Activated CD4-positive, alpha-beta T cell treated with anti-CD3 and anti-CD28 coated beads, Interleukin-10, Interleukin-2, amounts not matched to agents 100 ng/mL and 50 ng/mL, durations not matched to agents 16 hours and 8 hours (primary cell): ENCODE data around the gene OGFR.

Source experiments
- DNase-seq: peaks from one replicate; pipeline ENCODE4 v3.0.0-alpha.2; 2020

OGFR gene, protein sequence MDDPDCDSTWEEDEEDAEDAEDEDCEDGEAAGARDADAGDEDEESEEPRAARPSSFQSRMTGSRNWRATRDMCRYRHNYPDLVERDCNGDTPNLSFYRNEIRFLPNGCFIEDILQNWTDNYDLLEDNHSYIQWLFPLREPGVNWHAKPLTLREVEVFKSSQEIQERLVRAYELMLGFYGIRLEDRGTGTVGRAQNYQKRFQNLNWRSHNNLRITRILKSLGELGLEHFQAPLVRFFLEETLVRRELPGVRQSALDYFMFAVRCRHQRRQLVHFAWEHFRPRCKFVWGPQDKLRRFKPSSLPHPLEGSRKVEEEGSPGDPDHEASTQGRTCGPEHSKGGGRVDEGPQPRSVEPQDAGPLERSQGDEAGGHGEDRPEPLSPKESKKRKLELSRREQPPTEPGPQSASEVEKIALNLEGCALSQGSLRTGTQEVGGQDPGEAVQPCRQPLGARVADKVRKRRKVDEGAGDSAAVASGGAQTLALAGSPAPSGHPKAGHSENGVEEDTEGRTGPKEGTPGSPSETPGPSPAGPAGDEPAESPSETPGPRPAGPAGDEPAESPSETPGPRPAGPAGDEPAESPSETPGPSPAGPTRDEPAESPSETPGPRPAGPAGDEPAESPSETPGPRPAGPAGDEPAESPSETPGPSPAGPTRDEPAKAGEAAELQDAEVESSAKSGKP

GRCh38 chr20:62804627-62805154, at the start of gene OGFR:
OGFR (plus strand) TSS chr20:62804835; CDS start chr20:62804860, 25 bp downstream.
- peak; percentile 75 for DNase-seq

- DNase-seq, result no peak
Observed at GRCh38 chr20:62754991-62755356, 49.7 kb upstream of the OGFR start.

DNA sequence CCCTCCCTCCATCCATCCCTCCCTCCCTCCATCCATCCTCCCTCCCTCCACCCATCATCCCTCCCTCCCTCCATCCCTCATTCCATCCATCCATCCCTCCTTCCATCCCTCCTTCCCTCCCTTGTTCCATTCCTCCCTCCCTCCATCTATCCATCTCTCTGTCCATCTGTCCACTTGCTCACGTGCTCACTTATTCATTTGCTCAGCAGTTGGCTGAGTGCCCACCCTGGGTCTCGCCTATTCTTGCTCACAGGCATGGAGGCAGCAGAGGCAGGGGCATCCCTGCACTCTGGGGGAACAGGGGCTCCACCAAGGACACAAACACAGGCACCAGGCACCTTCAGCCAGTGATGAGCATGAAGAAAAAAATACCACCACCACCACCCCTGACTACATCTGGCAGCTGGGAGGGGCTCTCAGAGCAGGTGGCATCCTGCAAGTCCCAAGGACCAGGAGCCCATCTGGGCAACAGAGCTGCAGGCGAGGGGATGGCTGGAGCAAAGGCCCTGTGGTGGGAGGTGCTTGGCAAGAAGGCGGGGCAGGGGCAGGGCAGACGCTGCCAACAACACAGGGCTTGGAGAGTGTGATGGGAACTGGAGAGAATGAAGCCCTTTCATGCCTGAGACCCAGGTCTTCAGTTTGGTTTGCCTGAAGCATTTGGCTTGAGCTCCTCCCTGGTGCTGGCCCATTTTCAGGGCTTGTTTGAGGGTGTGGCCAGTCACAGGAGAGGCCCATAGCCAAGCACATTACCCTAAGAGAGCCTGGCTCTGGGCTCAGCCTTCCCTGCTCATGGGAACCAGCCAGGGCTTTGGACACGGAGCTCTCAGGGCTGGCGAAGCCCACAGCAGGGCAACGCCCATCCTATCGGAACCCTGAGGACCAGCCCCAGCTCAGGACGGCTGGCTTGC, 48.6 kb upstream of the OGFR start:
- DNase-seq, result no peak

DNA sequence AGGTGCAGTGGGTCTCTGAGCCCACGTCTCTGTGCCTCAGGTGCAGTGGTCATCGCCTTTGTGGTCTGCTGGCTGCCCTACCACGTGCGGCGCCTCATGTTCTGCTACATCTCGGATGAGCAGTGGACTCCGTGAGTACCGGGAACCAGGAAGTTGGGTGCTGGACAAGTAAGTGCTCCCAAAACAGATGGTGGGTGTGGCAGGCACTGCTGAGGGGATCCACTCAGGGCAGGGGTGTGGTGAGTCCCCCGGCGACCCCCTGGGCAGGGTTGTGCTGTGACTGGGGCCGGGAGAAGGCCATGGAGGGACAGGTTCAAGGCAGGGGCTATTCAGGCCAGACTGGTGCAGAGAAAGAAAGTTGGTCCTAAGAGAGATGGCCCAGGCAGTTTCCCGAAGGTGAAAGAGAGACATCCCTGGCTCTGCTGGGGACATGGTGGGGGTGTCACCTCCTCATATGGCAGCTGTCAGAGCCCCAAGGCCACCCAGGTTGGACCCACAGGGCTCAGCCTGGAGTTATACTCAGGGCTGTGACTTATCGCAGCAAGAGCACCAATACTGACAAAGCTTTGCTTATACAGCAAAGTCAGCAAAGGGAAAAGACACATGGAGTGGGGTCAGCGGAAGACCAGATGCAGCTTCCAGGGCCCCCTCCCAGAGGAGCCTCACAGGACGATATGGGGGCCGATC, 46.3 kb upstream of the OGFR start:
- DNase-seq, result no peak

DNA sequence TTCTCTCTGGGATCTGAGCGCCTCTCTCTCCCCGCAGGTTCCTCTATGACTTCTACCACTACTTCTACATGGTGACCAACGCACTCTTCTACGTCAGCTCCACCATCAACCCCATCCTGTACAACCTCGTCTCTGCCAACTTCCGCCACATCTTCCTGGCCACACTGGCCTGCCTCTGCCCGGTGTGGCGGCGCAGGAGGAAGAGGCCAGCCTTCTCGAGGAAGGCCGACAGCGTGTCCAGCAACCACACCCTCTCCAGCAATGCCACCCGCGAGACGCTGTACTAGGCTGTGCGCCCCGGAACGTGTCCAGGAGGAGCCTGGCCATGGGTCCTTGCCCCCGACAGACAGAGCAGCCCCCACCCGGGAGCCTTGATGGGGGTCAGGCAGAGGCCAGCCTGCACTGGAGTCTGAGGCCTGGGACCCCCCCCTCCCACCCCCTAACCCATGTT, 44.6 kb upstream of the OGFR start:
- DNase-seq, result no peak

DNA sequence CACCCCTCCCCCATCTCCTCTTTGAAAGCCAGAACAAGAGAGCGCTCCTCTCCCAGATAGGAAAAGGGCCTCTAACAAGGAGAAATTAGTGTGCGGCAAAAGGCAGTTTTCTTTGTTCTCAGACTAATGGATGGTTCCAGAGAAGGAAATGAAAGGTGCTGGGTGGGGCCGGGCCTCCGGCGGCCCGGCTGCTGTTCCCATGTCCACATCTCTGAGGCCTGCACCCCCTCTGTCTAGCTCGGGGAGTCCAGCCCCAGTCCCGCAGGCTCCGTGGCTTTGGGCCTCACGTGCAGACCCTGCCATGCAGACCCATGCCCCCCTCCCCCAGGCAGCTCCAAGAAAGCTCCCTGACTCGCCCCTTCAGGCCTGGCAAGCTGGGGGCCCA, 44.2 kb upstream of the OGFR start:
- DNase-seq, result no peak

DNA sequence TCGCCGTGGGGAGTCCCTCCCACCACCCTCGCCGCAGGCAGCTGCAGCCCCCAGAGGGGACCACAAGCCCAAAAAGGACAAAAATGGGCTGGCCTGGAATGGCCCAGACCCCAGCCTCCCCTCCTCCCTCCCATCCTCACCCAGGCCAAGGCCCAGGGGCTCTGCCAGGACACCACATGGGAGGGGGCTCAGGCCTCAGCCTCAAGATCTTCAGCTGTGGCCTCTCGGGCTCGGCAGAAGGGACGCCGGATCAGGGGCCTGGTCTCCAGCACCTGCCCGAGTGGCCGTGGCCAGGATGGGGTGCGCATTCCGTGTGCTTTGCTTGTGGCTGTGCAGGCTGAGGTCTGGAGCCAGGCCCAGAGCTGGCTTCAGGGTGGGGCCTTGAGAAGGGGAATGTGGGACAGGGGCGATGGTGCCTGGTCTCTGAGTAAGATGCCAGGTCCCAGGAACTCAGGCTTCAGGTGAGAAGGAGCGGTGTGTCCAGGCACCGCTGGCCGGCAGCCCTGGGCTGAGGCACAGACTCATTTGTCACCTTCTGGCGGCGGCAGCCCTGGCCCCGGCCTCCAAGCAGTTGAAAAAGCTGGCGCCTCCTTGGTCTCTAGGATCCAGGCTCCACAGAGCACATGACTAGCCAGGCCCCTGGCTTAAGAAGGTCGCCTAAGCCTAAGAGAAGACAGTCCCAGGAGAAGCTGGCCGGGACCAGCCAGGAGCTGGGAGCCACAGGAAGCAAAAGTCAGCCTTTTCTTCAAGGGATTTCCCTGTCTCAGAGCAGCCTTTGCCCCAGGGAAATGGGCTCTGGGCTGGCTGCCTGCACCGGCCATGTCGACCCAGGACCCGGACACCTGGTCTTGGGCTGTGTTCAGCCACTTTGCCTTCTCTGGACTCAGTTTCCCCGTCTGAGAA, 43.5 kb upstream of the OGFR start:
- DNase-seq, result no peak

DNA sequence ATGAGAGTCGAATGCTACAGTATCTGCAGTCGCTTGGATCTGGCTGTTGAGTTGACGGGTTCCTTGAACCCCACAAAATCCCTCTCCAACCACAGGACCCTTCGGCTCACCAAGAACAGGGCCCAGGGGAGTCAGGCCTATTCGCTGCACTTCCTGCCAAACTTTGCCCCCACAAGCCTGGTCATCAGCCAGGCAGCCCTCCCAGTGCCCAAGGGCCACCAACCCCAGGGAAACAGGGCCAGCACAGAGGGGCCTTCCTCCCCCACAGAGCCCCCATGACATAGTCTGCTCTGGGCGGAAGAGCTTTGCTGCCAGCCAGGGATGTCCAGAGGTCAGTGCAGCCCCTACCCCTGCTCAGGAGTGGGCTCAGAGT, 42.9 kb upstream of the OGFR start:
- DNase-seq, result no peak

DNA sequence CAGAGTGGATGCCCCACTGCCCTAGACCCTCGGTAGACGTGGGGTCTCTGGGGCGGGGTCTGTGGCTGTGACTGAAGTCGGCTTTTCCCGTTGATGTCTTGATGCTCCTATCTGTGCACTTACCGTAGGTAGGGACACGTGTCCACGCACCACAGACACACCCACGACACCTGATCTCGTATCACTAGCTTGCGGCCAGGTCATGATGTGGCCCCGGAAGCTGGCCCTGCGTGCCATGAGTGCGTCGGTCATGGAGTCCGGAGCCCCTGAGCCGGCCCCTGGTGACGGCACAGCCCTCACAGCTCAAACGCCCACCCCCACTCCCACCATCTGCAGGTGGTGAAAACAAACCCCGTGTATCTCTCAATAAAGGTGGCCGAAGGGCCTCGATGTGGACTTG, 42.3 kb upstream of the OGFR start:
- DNase-seq, result no peak

DNA sequence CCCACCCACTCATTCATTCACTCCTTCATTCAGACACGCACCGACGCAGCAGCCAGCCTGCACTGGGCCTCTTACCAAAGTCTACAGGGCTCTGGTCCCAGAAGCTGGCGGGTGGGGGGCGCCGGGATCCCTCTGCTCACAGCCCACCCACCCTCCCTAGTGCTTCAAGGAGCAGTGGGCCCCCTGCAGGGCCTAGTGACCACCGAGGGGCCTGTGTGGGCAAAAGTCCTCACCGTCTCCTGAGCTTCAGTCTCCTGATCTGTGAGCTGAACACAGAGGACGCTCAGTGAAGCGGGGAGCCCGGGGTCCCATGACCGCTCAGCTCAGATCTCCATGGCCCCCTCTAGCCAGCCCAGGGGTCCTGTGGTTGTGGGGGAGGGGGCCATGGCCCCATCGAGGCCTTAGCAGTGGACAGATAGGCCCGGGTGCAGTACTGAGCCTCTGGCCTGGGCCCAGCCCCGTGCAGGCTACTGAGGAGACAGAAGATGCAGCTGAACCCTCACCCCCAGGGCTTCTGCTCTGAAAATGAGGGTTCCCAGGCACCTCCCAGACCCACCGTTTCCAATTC, 41.8 kb upstream of the OGFR start:
- DNase-seq, result no peak

- no peak for DNase-seq
Observed at GRCh38 chr20:62763404-62763803, 41.2 kb upstream of the OGFR start.

DNA sequence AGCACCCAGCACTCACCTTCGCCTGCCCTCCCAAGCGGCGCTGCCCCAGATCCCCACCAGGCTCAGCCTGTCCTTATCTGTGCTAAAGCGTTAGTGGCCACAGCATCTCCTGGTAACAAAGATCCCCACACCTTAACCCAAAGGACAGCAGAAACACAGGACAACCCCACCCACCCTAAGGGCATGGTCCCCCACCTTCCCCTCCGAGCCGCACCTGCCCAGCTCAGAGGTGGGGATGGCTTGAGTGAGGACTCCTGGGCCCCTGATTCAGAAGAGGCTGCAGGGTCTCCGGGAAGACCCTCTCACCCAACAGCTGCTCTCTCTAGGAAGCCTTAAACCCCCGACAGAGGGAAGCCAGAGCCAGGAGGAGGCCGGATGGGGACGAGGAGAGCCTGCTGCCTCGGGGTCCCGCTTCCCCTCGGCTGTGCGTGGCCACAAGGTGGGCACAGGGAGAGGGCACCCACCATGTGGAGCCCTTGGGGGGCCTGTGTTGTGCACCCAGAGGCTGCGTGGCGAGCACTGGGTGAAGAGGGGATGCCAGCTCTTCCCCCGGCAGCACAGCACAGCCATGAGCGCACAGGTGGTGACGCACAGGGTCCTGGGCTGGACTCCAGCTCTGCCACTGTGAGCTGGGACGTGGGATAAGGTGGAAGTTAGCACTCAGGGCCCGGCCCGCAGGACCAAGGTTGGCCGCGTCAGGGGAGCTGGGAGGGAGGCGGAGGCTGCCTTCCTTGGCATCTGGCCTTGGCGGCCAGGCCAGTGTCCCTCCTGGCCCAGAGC, 40.3 kb upstream of the OGFR start:
- DNase-seq, result no peak

DNA sequence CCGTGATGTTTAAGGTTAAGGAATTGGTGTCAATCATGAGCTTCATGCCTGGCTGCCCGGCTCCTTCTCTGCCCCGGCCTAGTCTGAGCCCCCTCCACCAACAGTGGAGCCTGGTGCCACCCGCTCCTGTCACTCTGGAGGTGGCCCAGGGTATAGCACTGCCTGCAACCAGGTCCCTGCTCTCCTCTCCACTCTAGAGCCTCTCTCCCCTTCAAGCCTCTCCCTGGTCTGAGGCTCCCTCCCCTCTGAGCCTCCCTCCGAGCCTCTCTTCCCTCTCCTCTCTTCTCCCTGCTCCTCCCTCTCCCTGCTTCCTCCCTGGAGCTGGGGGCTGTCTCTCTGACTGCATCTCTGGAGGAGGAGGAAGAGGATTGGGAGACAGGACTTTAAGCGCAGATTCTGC, 39.6 kb upstream of the OGFR start:
- DNase-seq, result no peak

- DNase-seq, result no peak
Observed at GRCh38 chr20:62765432-62766070, 39.1 kb upstream of the OGFR start.

DNA sequence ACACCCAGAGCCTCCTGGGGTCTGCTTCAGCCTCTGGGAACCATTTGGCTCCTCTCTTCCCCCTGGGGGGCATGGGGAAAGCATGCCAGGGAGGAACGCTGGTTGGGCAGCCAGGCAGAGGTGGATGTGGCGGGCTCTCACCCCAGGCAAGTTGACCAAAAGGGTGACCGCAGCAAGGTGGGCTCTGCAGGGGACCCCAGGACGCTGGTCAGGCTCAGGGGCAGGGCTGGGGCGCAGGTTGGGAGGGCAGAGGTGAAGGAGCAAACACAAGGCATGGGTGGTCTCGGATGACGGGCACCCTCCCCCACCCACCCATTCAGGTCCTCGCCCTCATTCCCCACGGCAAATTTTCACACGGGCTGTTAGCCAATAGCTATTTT, 38.6 kb upstream of the OGFR start:
- DNase-seq, result no peak

- DNase-seq, result no peak
Observed at GRCh38 chr20:62766716-62767115, 37.9 kb upstream of the OGFR start.

DNA sequence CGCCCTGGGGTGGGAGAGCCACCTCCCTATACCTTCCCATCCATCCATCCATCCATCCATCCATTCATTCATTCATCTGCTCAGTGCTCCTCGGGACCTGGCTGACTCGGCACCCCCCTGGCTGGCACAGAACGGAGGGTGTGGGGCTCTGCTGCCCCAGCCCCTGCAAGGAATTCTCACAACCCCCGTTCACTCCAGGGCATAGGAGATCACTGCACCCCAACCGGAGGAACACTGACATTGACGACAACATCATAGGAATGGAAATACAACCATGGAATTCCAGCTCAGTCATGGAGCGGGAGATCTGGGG, 36.4 kb upstream of the OGFR start:
- no peak for DNase-seq

DNA sequence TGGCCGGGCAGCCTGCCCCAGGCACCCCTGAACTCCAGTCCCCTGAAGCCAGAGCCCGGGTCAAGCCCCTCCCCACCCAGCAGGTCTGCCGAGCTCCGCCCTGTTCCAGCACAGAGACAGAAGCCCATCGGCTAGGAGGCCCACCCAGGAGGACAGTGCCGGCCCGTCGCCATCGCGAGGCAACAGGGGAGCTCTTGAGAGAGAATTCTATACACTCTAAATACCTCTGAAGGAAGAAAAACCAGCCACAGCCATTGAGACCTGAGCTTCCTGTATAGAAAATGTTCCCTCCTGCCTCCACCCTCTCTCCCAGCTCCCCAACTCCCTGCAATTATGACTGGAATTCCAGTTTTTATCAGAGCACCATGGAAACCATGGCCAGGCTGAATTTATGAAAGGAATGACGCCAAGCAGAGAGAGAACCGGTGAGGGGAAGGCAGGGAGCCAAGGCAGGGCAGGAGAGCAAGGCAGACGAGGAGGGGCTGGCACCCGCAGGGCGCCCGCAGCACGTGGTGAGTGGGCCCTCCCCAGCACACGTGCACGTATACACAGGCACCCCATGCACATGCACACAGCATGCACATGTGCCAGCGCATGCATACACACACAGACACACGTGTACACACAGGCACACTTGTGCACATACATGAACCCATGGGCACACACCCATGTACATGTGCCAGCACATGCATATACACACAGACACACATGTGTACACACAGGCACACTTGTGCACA, 35.9 kb upstream of the OGFR start:
- DNase-seq, result no peak

DNA sequence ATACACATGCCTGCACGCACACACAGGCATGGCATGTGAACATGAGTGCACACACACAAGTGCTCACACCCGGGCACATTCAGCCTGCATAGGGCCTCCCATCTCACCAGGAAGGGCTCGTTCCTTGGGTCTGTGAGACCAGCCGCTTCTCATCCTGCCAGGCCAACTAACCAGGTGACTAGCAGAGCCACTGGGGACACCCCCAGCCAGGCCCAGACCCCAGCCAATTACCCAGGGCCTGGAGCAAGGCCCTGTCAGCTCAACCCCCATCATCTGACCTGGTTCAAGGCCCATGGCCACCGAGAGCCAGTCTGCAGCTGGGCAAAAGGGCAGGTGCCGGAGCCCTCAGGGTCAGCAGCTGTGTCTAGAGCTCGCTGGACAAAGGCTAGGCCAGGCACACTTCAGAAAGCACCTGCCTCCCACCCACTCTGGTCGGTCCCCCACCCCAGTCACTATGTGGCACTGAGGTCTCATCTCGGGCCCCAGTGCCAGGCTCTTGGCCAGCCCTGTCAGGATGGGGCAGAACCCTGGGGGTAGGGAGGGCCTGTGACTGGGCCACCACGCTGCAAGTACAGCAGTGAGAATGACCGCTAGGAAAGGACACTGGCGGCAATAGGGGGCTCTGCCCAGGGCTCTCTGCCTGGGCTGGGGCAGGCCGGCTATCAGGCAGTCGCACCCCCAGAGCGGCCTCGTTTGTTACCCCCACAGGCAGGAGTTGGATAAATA, 35.1 kb upstream of the OGFR start:
- no peak for DNase-seq
